Measurements from ENCODE around the gene PTGR1.
"Not testable (repeated sequence)": the region's sequence is repeated elsewhere in the genome, so short reads cannot be mapped to it uniquely, and the experiment has no call there.

Gene PTGR1

DNA sequence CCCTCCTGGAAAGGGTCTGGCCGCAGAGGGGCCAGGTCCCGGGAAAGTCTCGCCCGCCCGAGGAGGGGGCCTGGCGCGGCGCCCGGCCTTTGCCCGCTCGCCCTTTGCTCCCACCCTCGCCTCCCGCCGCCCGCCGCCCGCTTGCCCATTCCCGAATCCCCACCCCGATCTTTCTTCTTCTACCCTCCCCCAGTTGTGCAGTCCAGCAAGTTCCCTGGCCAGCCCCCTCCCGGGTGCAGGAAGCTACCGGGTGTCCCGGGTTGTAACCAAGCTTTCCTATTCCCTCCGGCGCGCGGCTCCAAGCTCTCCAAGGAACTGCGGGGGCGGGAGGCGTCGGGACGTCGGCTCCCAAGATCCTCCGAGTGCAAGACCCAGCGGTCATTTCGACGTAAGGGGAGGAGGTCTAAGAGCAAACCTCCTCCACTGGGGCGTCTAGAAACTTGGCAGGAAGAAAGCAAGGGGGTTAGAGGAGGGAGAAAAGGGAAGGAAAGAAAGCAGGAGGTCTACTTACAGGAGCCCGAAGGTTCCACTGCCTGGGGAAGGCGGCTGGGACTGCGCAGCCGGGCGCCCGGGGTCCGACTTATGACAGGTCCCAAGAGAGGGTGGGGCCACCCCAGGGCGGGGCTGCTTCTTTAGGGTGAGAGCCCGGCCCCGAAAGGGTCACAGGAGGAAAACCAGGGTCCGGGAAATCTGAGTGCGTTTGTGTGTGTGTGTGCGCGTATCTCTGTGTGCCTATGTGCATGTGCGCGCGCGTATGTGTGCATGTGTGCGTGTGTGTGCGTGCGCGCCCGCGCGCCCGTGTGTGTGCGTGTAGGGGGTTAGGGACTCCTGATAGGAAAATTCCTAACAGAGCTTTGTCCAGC, at the start of gene PTGR1:
Gene PTGR1, minus strand, starts transcription at position 556 of the 863 bp plus-strand sequence. CDS start 2,225 bp downstream, outside the sequence.
- FAIRE-seq = no peak

DNA sequence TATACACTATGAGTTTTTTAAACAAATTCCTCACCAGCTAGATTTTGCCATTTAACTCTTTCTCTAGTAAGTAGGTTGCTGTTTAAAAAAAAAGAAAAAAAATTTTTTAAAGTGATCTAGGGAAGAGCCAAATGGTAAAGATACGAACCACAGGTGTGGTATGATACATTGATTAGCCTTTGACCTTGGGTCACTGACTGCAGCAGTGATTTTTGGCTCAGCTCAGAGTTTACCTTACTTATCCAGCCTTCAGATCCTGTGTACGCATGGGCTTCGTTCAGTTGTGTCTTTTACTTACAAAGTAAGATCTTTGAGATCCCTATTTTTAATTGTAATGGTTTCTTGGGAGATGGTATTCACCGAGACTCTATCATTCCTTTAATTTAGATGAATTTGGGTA, 49.6 kb upstream of the PTGR1 start:
- FAIRE-seq = no peak

GRCh38 chr9:111648066-111648465, 48.6 kb upstream of the PTGR1 start:
- no peak for FAIRE-seq

DNA sequence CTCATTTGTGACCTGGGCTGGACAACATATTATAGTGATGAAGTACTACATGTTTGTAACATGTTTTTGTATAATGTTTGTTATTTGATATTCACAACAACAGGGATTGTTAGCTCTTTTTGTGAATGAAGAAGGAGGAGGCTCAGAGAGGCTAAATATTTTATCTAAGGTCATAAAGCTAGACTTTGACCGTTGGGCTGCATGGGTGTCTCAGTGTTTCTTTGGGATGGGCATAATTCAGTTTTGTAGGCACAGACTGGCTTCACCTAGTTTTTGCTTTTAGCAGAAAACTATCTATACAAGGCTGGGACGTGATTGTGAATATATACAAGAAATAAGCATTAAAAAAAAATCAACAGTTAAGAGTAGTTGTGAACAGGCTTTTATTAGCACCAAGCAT, 47.0 kb upstream of the PTGR1 start:
- FAIRE-seq = no peak

DNA sequence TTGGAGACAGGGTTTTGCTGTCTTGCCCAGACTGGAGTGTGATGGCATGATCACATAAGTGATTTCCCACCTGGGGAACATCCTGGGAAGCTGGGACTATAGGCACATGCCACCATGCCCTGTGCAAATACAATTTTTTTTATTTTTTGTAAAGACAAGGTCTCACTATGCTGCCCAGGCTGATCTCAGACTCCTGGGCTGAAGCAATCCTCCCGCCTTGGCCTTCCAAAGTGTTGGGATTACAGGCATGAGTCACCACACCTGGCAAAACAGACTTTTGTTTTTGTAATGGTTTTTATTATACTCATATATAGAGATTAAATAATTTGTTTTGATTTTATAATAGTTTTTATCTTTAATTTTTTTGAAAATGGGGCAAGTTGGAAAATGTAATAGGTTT, 46.4 kb upstream of the PTGR1 start:
- no peak for FAIRE-seq

- no peak for FAIRE-seq
Measured at GRCh38 chr9:111644195-111644772, 44.8 kb upstream of the PTGR1 start.

- FAIRE-seq = no peak
Measured at GRCh38 chr9:111637421-111637950, 38.0 kb upstream of the PTGR1 start.

GRCh38 chr9:111634860-111635259, 35.4 kb upstream of the PTGR1 start:
- FAIRE-seq = no peak

- no peak for FAIRE-seq
Measured at GRCh38 chr9:111633389-111633736, 33.9 kb upstream of the PTGR1 start.

GRCh38 chr9:111632695-111633388, 33.4 kb upstream of the PTGR1 start:
- FAIRE-seq = no peak

- no peak for FAIRE-seq
Measured at GRCh38 chr9:111632060-111632459, 32.6 kb upstream of the PTGR1 start.

GRCh38 chr9:111631214-111631971, 31.9 kb upstream of the PTGR1 start, which contains the start of gene DNAJC25:
TSS of gene DNAJC25 (plus strand) at chr9:111631334. CDS start at chr9:111631408, 74 bp downstream.
- no peak for FAIRE-seq

DNA sequence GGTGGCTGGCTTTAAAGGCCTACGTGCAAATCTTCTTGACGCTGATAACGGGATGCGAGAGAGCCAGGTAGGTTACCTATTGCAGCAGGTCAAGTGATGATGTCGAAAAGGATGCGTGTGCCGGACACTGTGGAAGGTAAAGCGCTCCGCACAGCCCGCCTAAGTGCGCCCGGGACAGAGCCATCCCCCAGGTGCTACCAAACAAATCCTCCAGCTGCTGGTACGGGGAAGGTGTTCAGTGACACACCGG, 31.4 kb upstream of the PTGR1 start:
- FAIRE-seq = no peak

- no peak for FAIRE-seq
Measured at GRCh38 chr9:111630182-111630963, 30.9 kb upstream of the PTGR1 start.

GRCh38 chr9:111628411-111628810, 29.0 kb upstream of the PTGR1 start:
- no peak for FAIRE-seq

GRCh38 chr9:111627260-111627963, 28.0 kb upstream of the PTGR1 start:
- no peak for FAIRE-seq

GRCh38 chr9:111622626-111623025, 23.2 kb upstream of the PTGR1 start:
- no peak for FAIRE-seq

DNA sequence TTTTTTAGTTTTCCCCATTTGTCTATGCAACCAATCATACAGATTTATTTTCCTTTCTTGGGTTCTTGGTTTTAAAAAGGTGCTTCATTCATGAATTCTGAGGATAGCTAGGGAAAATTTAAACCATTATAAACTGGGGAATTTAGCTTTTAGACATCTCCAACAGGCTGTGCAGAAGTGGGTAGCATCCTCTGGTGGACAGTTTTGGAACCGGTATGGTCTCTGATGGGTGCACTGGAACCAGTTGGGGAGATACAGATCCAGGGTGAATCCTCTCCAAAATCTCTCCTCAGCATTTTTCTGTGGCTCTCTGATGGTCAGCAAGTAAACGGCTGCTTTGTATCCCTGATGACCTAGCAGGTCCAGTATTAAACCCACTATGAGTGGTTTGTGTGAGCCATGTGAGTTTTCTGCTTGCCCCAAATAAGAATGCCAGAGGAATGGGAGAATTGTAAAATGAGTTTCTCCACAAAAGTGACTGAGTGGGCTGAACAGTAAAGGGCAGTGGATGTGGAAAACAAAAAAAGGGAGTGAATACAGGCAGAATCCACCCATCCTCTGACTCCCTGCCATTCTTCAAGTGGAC, 22.5 kb upstream of the PTGR1 start:
- FAIRE-seq = no peak

DNA sequence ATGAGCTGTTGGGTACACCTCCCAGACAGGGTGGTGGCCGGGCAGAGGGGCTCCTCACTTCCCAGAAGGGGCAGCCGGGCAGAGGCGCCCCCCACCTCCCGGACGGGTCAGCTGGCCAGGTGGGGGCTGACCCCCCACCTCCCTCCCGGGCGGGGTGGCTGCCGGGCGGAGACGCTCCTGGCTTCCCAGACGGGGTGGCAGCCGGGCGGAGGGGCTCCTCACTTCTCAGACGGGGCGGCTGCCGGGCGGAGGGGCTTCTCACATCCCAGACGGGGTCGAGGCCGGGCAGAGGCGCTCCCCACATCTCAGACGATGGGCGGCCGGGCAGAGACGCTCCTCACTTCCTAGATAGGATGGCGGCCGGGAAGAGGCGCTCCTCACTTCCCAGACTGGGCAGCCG, 17.9 kb upstream of the PTGR1 start:
- FAIRE-seq = not testable (repeated sequence)

GRCh38 chr9:111615928-111616327, 16.5 kb upstream of the PTGR1 start:
- FAIRE-seq = no peak

DNA sequence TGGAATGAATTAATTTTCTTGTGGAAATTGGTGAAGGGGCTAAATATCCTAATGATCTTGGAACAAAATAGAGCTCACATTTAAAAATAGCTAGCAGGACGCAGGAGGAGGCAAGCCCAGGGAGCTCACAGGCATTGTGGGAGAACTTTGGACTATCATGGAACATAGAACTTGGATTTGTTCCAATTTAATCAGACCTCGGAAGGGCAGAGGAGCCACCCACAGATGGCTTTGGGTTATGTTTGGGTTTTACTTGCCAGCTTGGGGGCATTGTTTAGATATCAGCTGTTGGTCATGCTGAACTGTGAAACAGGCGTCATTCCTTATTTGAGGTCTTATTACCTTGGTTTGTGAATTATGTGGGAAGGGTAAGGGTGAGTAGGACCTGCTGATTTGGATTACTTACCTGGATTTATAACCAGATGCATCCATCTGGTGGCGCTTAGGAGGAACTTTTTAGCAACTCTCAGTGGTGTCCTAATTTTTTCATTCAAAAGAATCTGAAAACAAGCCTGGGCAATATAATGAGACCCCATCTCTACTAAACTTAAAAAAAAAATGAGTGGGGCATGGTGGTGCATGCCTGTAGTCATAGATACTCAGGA, 14.1 kb upstream of the PTGR1 start:
- no peak for FAIRE-seq
